HCT116 (cell line): ENCODE measurements around the gene LRRC61. TPM values are rescaled to one million over a fixed set of nuclear protein-coding genes. Genes with fewer than 3 reads are reported as not detected.
"Not testable (repeated sequence)": the region's sequence is repeated elsewhere in the genome, so short reads cannot be mapped to it uniquely, and the experiment has no call there.

Experiments
- ATAC-seq: fragments of 200-7000 bp; cut with Tn5 transposase; 2 replicates; pipeline ENCODE4 v1.9.1; 2020; ENCODE audit warnings: mild to moderate bottlenecking, moderate library complexity
- BruUV-seq: library from RNA; stranded (reverse); fragments of 400-500 nt; replicated peaks from 2 replicates; lab custom pipeline; 2021; lab: Mats Ljungman, UMichigan
- CTCF ChIA-PET: fragments of 300-600 bp; sonication (Branson Sonifier 250); formaldehyde crosslinking; loops from one replicate; lab custom pipeline; 2021; ENCODE audit warnings: antibody characterized with exemption; lab: Charles Lee
- POLR2A ChIA-PET: fragments of 300-600, 350-600 bp; sonication (Branson Sonifier 250); formaldehyde crosslinking; loops from one replicate; lab custom pipeline; 2021; ENCODE audit warnings: antibody characterized with exemption; lab: Charles Lee
- RAD21 ChIA-PET, 2 experiments: fragments of 300-600 bp; sonication (Branson Sonifier 250); formaldehyde crosslinking; loops; one replicate each; lab custom pipeline; 2023; ENCODE audit warnings: low total read pairs in 2 of 2; ENCODE audit not compliant: uncharacterized antibody in 2 of 2, unreplicated experiment in 2 of 2, low non-redundant PET in 1 of 2; lab: Charles Lee
- DNase-seq: peaks from one replicate; pipeline ENCODE4 v3.0.0-alpha.2; 2010; ENCODE audit warnings: low read depth, low spot score
- H2AFZ ChIP-seq: fragments of 200-600 bp; shearing (Covaris generic), sonication (generic); 2 replicates; pipeline ENCODE4 v1.6.1; 2017; ENCODE audit warnings: low read depth, mixed run types, mixed read lengths, antibody characterized with exemption, low read length; ENCODE audit not compliant: poor library complexity, severe bottlenecking
- H3K27ac ChIP-seq: 2 replicates; pipeline ENCODE4 v1.5.1; 2012; ENCODE audit warnings: low read depth, low read length
- H3K27me3 ChIP-seq: fragments of 200-600 bp; sonication (generic); 2 replicates; pipeline ENCODE4 v1.6.1; 2016; ENCODE audit warnings: mixed run types, low read length, mixed read lengths; ENCODE audit not compliant: insufficient read depth
- H3K36me3 ChIP-seq, 2 experiments: fragments of 200-500 bp in 1 of 2; fragments of 200-600 bp in 1 of 2; sonication (Bioruptor generic) in 1 of 2; sonication (generic) in 1 of 2; 2 replicates each; pipeline versions ENCODE4 v1.5.1 to v1.6.1; 2014 to 2016; ENCODE audit warnings: low read length in 2 of 2, inconsistent platforms in 1 of 2, mixed read lengths in 1 of 2, mixed run types in 1 of 2; ENCODE audit not compliant: insufficient read depth in 2 of 2, control insufficient read depth in 1 of 2
- H3K4me1 ChIP-seq, 2 experiments: fragments of 200-600 bp in 1 of 2; sonication (generic) in 1 of 2; 2 replicates each; pipeline versions ENCODE4 v1.5.1 to v1.6.1; 2012 to 2017; ENCODE audit warnings: low read length in 2 of 2, inconsistent platforms in 1 of 2, mild to moderate bottlenecking in 1 of 2, mixed read lengths in 1 of 2, mixed run types in 1 of 2, moderate library complexity in 1 of 2; ENCODE audit not compliant: insufficient read depth in 2 of 2, control insufficient read depth in 1 of 2
- H3K4me2 ChIP-seq: fragments of 200-600 bp; sonication (generic); 2 replicates; pipeline ENCODE4 v1.6.1; 2017; ENCODE audit warnings: mixed run types, low read length, mixed read lengths
- H3K4me3 ChIP-seq, 2 experiments: fragments of 200-600 bp in 1 of 2; sonication (generic) in 1 of 2; replicated peaks in 1 of 2; 2 replicates each; pipeline ENCODE4 v1.5.1; 2011 to 2016; ENCODE audit warnings: low read length in 2 of 2, control low read depth in 1 of 2, low read depth in 1 of 2, mild to moderate bottlenecking in 1 of 2, mixed read lengths in 1 of 2, mixed run types in 1 of 2
- H3K79me2 ChIP-seq: fragments of 200-600 bp; sonication (generic); 2 replicates; pipeline ENCODE4 v1.6.1; 2017; ENCODE audit warnings: mild to moderate bottlenecking, mixed run types, low read length, moderate library complexity, mixed read lengths; ENCODE audit not compliant: insufficient read depth
- H3K9ac ChIP-seq: fragments of 200-600 bp; sonication (generic); 2 replicates; pipeline ENCODE4 v1.6.1; 2016; ENCODE audit warnings: low read length, mixed read lengths
- H3K9me2 ChIP-seq: fragments of 200-600 bp; sonication (generic), shearing (Covaris generic); 2 replicates; pipeline ENCODE4 v1.6.1; 2017; ENCODE audit warnings: mixed run types, mild to moderate bottlenecking, moderate library complexity; ENCODE audit not compliant: insufficient read depth
- H3K9me3 ChIP-seq, 2 experiments: fragments of 200-500 bp in 1 of 2; fragments of 200-600 bp in 1 of 2; sonication (Bioruptor generic) in 1 of 2; sonication (generic) in 1 of 2; 2 replicates each; pipeline ENCODE4 v1.6.1; 2014 to 2017; ENCODE audit warnings: low read length in 2 of 2, mixed read lengths in 2 of 2, inconsistent platforms in 1 of 2, low read depth in 1 of 2, mild to moderate bottlenecking in 1 of 2, mixed run types in 1 of 2, moderate library complexity in 1 of 2; ENCODE audit not compliant: control insufficient read depth in 1 of 2, insufficient read depth in 1 of 2
- H4K20me1 ChIP-seq: fragments of 200-600 bp; sonication (generic), shearing (Covaris generic); 2 replicates; pipeline ENCODE4 v1.6.1; 2017; ENCODE audit warnings: mixed run types, mild to moderate bottlenecking, moderate library complexity; ENCODE audit not compliant: insufficient read depth
- ATF3 ChIP-seq: IDR thresholded peaks from 2 replicates; pipeline ENCODE4 v1.6.1; 2012
- CTCF ChIP-seq, 3 experiments: fragments of 200-600 bp in 1 of 3; sonication (generic) in 1 of 3; IDR thresholded peaks in 2 of 3; conservative IDR thresholded peaks in 1 of 3; 2 replicates each; pipeline ENCODE4 v1.5.1; 2012 to 2017; ENCODE audit warnings: low read depth in 2 of 3, low read length in 2 of 3, antibody characterized with exemption in 1 of 3, borderline replicate concordance in 1 of 3, control low read depth in 1 of 3, mild to moderate bottlenecking in 1 of 3, mixed read lengths in 1 of 3, mixed run types in 1 of 3, moderate library complexity in 1 of 3; ENCODE audit not compliant: insufficient read depth in 1 of 3
- EZH2 ChIP-seq: fragments of 200-600 bp; sonication (generic); IDR thresholded peaks from 2 replicates; pipeline ENCODE4 v1.6.1; 2017; ENCODE audit warnings: antibody characterized with exemption, mixed run types
- EZH2phosphoT487 ChIP-seq: fragments of 200-600 bp; IDR thresholded peaks from 2 replicates; pipeline ENCODE4 v1.6.1; 2018; ENCODE audit warnings: antibody characterized with exemption, borderline replicate concordance
- intact Hi-C: fragments of 100-400 bp; cut with micrococcal nuclease; formaldehyde crosslinking; loops from 2 replicates; pipeline ENCODE4 v1.10.0; 2022
- total RNA-seq: library from RNA; stranded (reverse); gene quantifications from one replicate; pipeline ENCODE4 v1.2.1, GENCODE V29; 2021; ENCODE audit not compliant: unreplicated experiment

The LRRC61 gene
- total RNA-seq, 1 experiment from 2014 or later: 12.0 TPM

- ChIA-PET RAD21 (no interaction called here), POLR2A (no interaction called here), CTCF (no interaction called here)
- intact Hi-C loops: no loop called here
- Histone ChIP-seq H3K4me2 (no peak overlapping the region), H3K27ac (no peak overlapping the region), H3K9me2 (no peaks in the 10 kb centered on the region), H3K27me3 (no peaks in the 10 kb centered on the region), H3K4me1 (peaks cover 0 to 19% of the 10 kb centered on the region in 2 experiments; a peak in 3 of 4 replicates), H3K9me3 (no peaks in the 10 kb centered on the region), H3K4me3 (no peak overlapping the region), H4K20me1 (no peaks in the 10 kb centered on the region), H3K9ac (no peak overlapping the region), H3K36me3 (no peaks in the 10 kb centered on the region), H2AFZ (no peak overlapping the region), H3K79me2 (no peaks in the 10 kb centered on the region)
- DNase-seq (no peak), ATAC-seq (no peak)
- no TSS peak for BruUV-seq
- TF ChIP-seq CTCF (IDR thresholded peaks at IDR 0.05 in 2 of 3, conservative IDR thresholded peaks at IDR 0.05 in 1 of 3; ENCODE audit: borderline replicate concordance in 1 of 3, insufficient read depth in 1 of 3, low read depth in 2 of 3, low read length in 2 of 3) (no peak), EZH2 (no peak), EZH2phosphoT487 (no peak), ATF3 (no peak)
Observed at GRCh38 chr7:150314639-150315239, 8.4 kb upstream of the LRRC61 start.

GRCh38 chr7:150316987-150317386, 6.2 kb upstream of the LRRC61 start:
- H3K4me3 ChIP-seq, H3K4me2 ChIP-seq, H3K9ac ChIP-seq, ATAC-seq, H3K79me2 ChIP-seq, H4K20me1 ChIP-seq, BruUV-seq, DNase-seq, H3K9me3 ChIP-seq, CTCF ChIA-PET, H3K36me3 ChIP-seq, H3K9me2 ChIP-seq, POLR2A ChIA-PET, RAD21 ChIA-PET, H3K27me3 ChIP-seq, H3K27ac ChIP-seq, H2AFZ ChIP-seq, intact Hi-C loops: not testable (repeated sequence)
- H3K4me1 ChIP-seq: peaks cover 0 to 29% of the 10 kb centered on the region in 2 experiments; a peak in 3 of 4 replicates
